Stimulated activated CD4-positive, alpha-beta T cell treated with anti-CD3 and anti-CD28 coated beads, TNF-alpha, amount 100 ng/mL, for 48 hours (primary cell): ENCODE measurements around the gene LARP4.
A peak's percentile ranks its signal among the peaks of the same experiment; 100 is the strongest.
"Not testable (repeated sequence)": the region's sequence is repeated elsewhere in the genome, so short reads cannot be mapped to it uniquely, and the experiment has no call there.

ENCODE experiments used
- DNase-seq, 3 donors: peaks; one replicate each; pipeline ENCODE4 v3.0.0-alpha.2; 2020; ENCODE audit warnings: low read depth in 3 of 3

Gene LARP4

GRCh38 chr12:50482571-50482970 is 81.9 kb downstream of the LARP4 start:
- no peak for DNase-seq

GRCh38 chr12:50483488-50483887 is 82.8 kb downstream of the LARP4 start:
- DNase-seq, result no peak

DNA sequence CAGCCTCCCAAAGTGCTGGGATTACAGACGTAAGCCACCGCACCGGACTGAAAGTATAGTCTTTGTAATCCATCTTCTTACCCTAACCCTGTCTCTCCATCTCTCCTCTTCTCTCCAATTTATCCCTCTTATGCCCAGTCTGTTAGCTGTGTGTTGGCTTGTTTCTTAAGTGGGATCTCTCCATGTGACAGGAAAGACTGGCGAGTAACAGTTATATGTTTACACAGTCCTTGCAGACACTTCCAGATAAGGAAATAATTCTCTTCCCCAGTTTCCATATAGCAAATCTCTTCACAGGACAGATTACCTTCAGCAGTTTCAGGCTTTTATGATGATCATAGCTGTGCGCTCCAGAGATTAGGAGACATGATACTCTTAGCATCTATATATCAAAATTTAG is 88.1 kb downstream of the LARP4 start:
- no peak for DNase-seq

DNA sequence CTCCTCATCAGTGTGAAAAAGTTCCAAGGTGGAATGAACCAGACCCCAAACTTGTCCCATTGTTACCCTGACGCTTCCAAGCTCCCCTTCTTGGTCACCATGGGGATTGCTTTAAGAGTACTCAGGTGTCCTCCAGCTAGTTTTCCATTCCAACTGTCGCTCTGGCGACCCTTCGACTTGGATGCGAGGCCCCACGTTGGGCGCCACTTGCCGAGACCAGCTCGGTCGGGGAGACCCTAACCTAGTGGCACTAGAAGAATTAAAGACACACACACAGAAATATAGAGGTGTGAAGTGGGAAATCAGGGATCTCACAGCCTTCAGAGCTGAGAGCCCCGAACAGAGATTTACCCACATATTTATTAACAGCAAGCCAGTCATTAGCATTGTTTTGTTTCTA is 97.4 kb downstream of the LARP4 start:
- not testable (repeated sequence) for DNase-seq

DNA sequence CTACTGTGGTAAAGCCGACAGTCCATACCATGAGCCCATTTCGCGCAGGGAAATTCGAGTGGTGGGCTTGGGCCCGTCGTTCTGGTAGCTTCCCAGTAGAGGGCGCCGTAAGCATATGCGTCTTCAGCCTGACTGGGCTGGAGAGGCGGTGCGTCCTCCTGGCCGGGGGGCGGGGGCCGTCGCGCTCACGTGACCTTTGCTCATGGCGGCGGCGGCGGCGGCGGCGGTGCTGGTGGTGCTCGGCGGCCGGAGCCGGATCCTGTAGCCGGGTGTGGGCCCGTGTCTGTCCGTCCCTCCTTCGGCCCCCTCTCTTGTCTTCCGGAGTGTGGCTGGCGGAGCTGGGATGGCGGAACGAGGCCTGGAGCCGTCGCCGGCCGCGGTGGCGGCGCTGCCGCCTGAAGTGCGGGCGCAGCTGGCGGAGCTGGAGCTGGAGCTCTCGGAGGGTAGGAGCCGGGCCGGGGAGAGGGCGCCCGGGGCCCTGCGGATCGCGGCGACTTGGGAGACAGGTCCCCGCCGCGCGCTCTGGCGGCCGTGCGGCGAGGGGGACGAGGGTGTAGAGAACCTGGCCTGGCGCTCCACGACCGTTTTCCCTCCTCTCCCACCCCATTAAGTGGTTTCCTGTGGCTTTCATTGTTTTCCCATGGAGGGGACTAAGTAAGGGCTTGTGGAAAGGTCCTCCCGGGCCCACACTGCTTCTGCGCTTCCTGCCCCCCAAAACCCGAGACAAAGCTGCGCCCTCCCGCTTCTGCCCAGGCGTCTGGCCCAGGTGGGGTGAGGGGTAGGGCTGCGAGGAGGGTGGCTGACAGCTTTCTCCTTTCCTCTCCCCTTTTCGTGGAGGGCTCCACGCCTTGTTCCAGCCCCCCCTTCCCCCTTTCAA is 104.4 kb downstream of the LARP4 start, which contains the start of gene DIP2B:
Gene DIP2B (plus strand): TSS at position 188 of the 877 bp plus-strand sequence. CDS start 156 bp downstream, at position 344.
- peak; percentile 94 to 96 (median 96) for DNase-seq

- no peak for DNase-seq
Measured at GRCh38 chr12:50505675-50506530, 105.2 kb downstream of the LARP4 start.

GRCh38 chr12:50506753-50507473 is 106.2 kb downstream of the LARP4 start:
- no peak for DNase-seq

DNA sequence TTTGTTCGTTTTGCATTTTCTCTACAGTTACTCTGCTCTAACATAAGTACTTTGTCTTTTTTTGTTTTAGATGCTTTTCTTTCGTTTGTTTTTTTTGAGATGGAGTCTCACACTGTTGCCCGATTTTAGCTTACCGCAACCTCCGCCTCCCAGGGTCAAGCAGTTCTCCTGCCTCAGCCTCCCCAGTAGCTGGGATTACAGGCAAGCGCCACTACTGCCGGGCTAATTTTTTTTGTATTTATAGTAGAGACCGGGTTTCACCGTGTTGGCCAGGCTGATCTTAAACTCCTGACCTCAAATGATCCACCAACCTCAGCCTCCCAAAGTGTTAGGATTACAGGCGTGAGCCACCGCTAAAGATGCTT is 106.8 kb downstream of the LARP4 start:
- no peak for DNase-seq

- no peak for DNase-seq
Measured at GRCh38 chr12:50507930-50508329, 107.2 kb downstream of the LARP4 start.

- no peak for DNase-seq
Measured at GRCh38 chr12:50508414-50508813, 107.7 kb downstream of the LARP4 start.

- DNase-seq, result no peak
Measured at GRCh38 chr12:50508970-50509663, 108.4 kb downstream of the LARP4 start.

DNA sequence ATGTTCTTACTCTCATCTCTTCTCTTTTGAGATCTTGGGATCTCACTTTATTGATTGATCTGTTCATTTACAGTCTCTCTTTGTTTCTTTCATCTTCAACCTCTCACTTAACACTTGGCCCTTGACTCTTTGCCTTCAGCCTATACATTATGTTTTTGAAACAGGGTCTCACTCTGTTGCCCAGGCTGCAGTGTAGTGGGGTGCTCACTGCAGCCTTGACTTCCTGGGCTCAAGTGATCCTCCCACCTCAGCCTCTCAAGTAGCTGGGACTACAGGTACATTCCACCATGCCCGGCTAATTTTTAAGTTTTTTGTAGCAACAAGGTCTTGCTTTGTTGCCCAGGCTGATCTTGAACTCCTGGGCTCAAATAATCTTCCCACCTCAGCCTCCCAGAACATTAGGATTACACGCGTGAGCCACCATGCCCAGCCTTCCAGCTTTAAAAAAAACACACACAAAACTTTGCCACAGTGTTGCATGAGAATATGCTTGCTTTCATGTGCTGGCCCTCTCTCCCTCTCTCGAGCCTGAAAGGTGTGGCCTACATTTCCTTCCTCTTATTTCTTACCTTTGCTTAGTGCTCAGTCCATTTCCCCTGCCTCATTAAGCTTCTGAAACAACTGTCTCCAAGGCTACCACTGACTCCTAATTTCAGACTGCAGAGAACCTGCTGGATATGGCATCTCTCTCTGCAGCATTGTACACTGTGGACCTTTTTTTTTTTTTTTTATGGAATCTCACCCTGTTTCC is 114.0 kb downstream of the LARP4 start:
- DNase-seq, result no peak

GRCh38 chr12:50515587-50515986 is 114.9 kb downstream of the LARP4 start:
- no peak for DNase-seq

- no peak for DNase-seq
Measured at GRCh38 chr12:50517421-50518048, 116.8 kb downstream of the LARP4 start.

- no peak for DNase-seq
Measured at GRCh38 chr12:50518090-50518489, 117.4 kb downstream of the LARP4 start.

DNA sequence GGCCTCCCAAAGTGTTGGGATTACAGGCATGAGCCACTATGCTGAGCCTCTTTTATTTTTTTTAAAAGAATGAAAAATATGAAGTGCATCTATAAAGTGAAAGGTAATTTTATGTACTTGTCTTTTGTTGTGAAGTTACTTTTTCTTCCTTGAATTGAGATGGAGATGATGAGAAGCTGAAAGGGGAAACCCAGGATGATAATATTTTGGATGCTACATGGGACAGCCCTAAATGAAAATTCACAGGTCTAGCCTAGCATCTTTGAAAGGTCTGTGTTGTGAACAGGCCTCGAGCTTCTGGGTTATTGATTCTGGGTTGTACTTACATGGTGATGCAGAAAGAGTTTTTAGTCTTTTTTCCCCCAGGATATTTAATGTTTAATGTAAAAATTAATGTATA is 118.7 kb downstream of the LARP4 start:
- DNase-seq, result no peak

GRCh38 chr12:50520416-50521207 is 119.9 kb downstream of the LARP4 start:
- DNase-seq, result no peak

GRCh38 chr12:50521781-50522180 is 121.1 kb downstream of the LARP4 start:
- DNase-seq, result not testable (repeated sequence)

DNA sequence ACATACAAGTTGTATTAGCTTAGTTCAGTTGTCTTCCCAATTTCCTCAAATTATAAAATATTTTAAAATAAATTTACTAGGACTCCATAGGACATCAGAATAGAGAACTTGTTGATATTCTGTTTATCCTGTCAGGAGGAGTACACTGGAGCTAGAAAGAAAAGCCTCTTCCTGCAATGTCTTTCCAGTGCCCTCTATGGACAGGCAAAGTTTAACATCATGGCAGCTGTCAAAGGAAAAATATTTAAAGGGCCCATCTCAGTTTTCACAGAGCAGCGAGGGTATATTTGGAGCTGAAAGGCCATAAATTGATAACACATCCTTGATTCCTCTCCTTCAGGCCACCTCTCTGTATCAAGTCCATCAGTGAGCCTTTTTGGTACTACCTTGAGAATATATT is 123.1 kb downstream of the LARP4 start:
- DNase-seq, result no peak
